Activated CD4-positive, alpha-beta T cell treated with anti-CD3 and anti-CD28 coated beads, Interleukin-2, amount 10 ng/mL, durations not matched to agents 7 days and 5 days (primary cell): ENCODE measurements around the gene SEMA6A. TPM values are rescaled to one million over a fixed set of nuclear protein-coding genes. Genes with fewer than 3 reads are reported as not detected.

Experiments used
- CTCF ChIA-PET: fragments of 350-600 bp; sonication (Branson Sonifier 250); formaldehyde crosslinking; loops from one replicate; lab custom pipeline; 2021; ENCODE audit warnings: antibody characterized with exemption; lab: Charles Lee
- POLR2A ChIA-PET: fragments of 350-600 bp; sonication (Branson Sonifier 250); formaldehyde crosslinking; loops from one replicate; lab custom pipeline; 2021; ENCODE audit warnings: antibody characterized with exemption; lab: Charles Lee
- DNase-seq: peaks from one replicate; pipeline ENCODE4 v3.0.0-alpha.2; 2020
- H3K27ac Mint-ChIP-seq: one replicate; pipeline ENCODE4 v1.8.0; 2021; ENCODE audit warnings: mild to moderate bottlenecking, moderate library complexity, mixed read lengths
- H3K27me3 Mint-ChIP-seq: one replicate; pipeline ENCODE4 v1.8.0; 2021; ENCODE audit warnings: mixed read lengths
- H3K36me3 Mint-ChIP-seq: one replicate; pipeline ENCODE4 v1.8.0; 2021; ENCODE audit warnings: low read depth, mixed read lengths
- H3K4me1 Mint-ChIP-seq: one replicate; pipeline ENCODE4 v1.8.0; 2021; ENCODE audit warnings: mixed read lengths
- H3K4me3 Mint-ChIP-seq: one replicate; pipeline ENCODE4 v1.8.0; 2021; ENCODE audit warnings: mild to moderate bottlenecking, moderate library complexity, mixed read lengths
- H3K9me3 Mint-ChIP-seq: one replicate; pipeline ENCODE4 v1.8.0; 2021; ENCODE audit warnings: mixed read lengths
- total RNA-seq, 2 experiments: library from RNA; stranded (reverse); gene quantifications; one replicate each; pipeline ENCODE4 v1.2.3, GENCODE V29; 2021

SEMA6A gene
- total RNA-seq, 2 experiments from 2014 or later = not detected

- no peak overlapping the region for H3K4me3 Mint-ChIP-seq
- CTCF ChIA-PET = no interaction called here
- DNase-seq = no peak
- no peaks in the 10 kb centered on the region for H3K36me3 Mint-ChIP-seq
- H3K27ac Mint-ChIP-seq = no peak overlapping the region
- no peaks in the 10 kb centered on the region for H3K4me1 Mint-ChIP-seq
- H3K27me3 Mint-ChIP-seq = no peaks in the 10 kb centered on the region
- no peaks in the 10 kb centered on the region for H3K9me3 Mint-ChIP-seq
- POLR2A ChIA-PET = no interaction called here
Observed at GRCh38 chr5:116437922-116438578, 136.6 kb downstream of the SEMA6A start.

- H3K9me3 Mint-ChIP-seq = no peaks in the 10 kb centered on the region
- no peak for DNase-seq
- H3K4me1 Mint-ChIP-seq = no peaks in the 10 kb centered on the region
- no peaks in the 10 kb centered on the region for H3K27me3 Mint-ChIP-seq
- POLR2A ChIA-PET = no interaction called here
- CTCF ChIA-PET = no interaction called here
- H3K36me3 Mint-ChIP-seq = no peaks in the 10 kb centered on the region
- no peak overlapping the region for H3K27ac Mint-ChIP-seq
- no peak overlapping the region for H3K4me3 Mint-ChIP-seq
Observed at GRCh38 chr5:116437351-116437705, 137.3 kb downstream of the SEMA6A start.

- DNase-seq = no peak
- Mint-ChIP-seq H3K27ac (no peak overlapping the region), H3K27me3 (no peaks in the 10 kb centered on the region), H3K4me1 (no peaks in the 10 kb centered on the region), H3K36me3 (no peaks in the 10 kb centered on the region), H3K9me3 (no peaks in the 10 kb centered on the region), H3K4me3 (no peak overlapping the region)
- ChIA-PET CTCF (no interaction called here), POLR2A (no interaction called here)
Observed at GRCh38 chr5:116436674-116437350, 137.8 kb downstream of the SEMA6A start.

GRCh38 chr5:116428966-116429365 lies 145.7 kb downstream of the SEMA6A start:
- no peaks in the 10 kb centered on the region for H3K36me3 Mint-ChIP-seq
- CTCF ChIA-PET = no interaction called here
- DNase-seq = no peak
- no peak overlapping the region for H3K4me3 Mint-ChIP-seq
- POLR2A ChIA-PET = no interaction called here
- H3K27ac Mint-ChIP-seq = no peak overlapping the region
- no peaks in the 10 kb centered on the region for H3K9me3 Mint-ChIP-seq
- no peaks in the 10 kb centered on the region for H3K4me1 Mint-ChIP-seq
- H3K27me3 Mint-ChIP-seq = no peaks in the 10 kb centered on the region

GRCh38 chr5:116428413-116428812 lies 146.2 kb downstream of the SEMA6A start:
- no peak for DNase-seq
- no peak overlapping the region for H3K4me3 Mint-ChIP-seq
- no peaks in the 10 kb centered on the region for H3K4me1 Mint-ChIP-seq
- ChIA-PET POLR2A (no interaction called here), CTCF (no interaction called here)
- H3K9me3 Mint-ChIP-seq = no peaks in the 10 kb centered on the region
- H3K27ac Mint-ChIP-seq = no peak overlapping the region
- H3K27me3 Mint-ChIP-seq = no peaks in the 10 kb centered on the region
- H3K36me3 Mint-ChIP-seq = no peaks in the 10 kb centered on the region

- H3K36me3 Mint-ChIP-seq = no peaks in the 10 kb centered on the region
- no peak overlapping the region for H3K27ac Mint-ChIP-seq
- H3K4me1 Mint-ChIP-seq = no peaks in the 10 kb centered on the region
- H3K4me3 Mint-ChIP-seq = no peak overlapping the region
- no peaks in the 10 kb centered on the region for H3K9me3 Mint-ChIP-seq
- no peak for DNase-seq
- ChIA-PET POLR2A (no interaction called here), CTCF (interaction anchor here (1.0 kb wide), 1 partner anchor 52 kb away, joined by 3 read pairs; no protein-coding TSS in a partner anchor)
- no peaks in the 10 kb centered on the region for H3K27me3 Mint-ChIP-seq
Observed at GRCh38 chr5:116424951-116425350, 149.7 kb downstream of the SEMA6A start.

GRCh38 chr5:116424258-116424615 lies 150.4 kb downstream of the SEMA6A start:
- no peaks in the 10 kb centered on the region for H3K9me3 Mint-ChIP-seq
- H3K27ac Mint-ChIP-seq = no peak overlapping the region
- H3K36me3 Mint-ChIP-seq = no peaks in the 10 kb centered on the region
- no peak for DNase-seq
- POLR2A ChIA-PET = no interaction called here
- H3K27me3 Mint-ChIP-seq = no peaks in the 10 kb centered on the region
- H3K4me1 Mint-ChIP-seq = no peaks in the 10 kb centered on the region
- CTCF ChIA-PET = no interaction called here
- H3K4me3 Mint-ChIP-seq = no peak overlapping the region

GRCh38 chr5:116423587-116424257 lies 150.9 kb downstream of the SEMA6A start:
- H3K9me3 Mint-ChIP-seq = no peaks in the 10 kb centered on the region
- CTCF ChIA-PET = interaction anchor here (0.8 kb wide), 1 partner anchor 64 kb away, joined by 3 read pairs; no protein-coding TSS in a partner anchor
- no peak for DNase-seq
- H3K4me3 Mint-ChIP-seq = no peak overlapping the region
- no peak overlapping the region for H3K27ac Mint-ChIP-seq
- no peaks in the 10 kb centered on the region for H3K36me3 Mint-ChIP-seq
- no peaks in the 10 kb centered on the region for H3K4me1 Mint-ChIP-seq
- POLR2A ChIA-PET = no interaction called here
- H3K27me3 Mint-ChIP-seq = no peaks in the 10 kb centered on the region

GRCh38 chr5:116423141-116423540 lies 151.5 kb downstream of the SEMA6A start:
- no peak for DNase-seq
- ChIA-PET POLR2A (no interaction called here), CTCF (interaction anchor here (0.8 kb wide), 1 partner anchor 64 kb away, joined by 3 read pairs; no protein-coding TSS in a partner anchor)
- H3K9me3 Mint-ChIP-seq = no peaks in the 10 kb centered on the region
- H3K36me3 Mint-ChIP-seq = no peaks in the 10 kb centered on the region
- no peaks in the 10 kb centered on the region for H3K27me3 Mint-ChIP-seq
- H3K4me1 Mint-ChIP-seq = no peaks in the 10 kb centered on the region
- H3K4me3 Mint-ChIP-seq = no peak overlapping the region
- H3K27ac Mint-ChIP-seq = no peak overlapping the region

- H3K27ac Mint-ChIP-seq = no peak overlapping the region
- POLR2A ChIA-PET = no interaction called here
- peaks cover 2% of the 10 kb centered on the region for H3K36me3 Mint-ChIP-seq
Observed at GRCh38 chr5:116421080-116421629, 153.5 kb downstream of the SEMA6A start.

GRCh38 chr5:116420540-116420939 lies 154.1 kb downstream of the SEMA6A start:
- no peak for DNase-seq
- H3K36me3 Mint-ChIP-seq = peaks cover 2% of the 10 kb centered on the region
- no peaks in the 10 kb centered on the region for H3K9me3 Mint-ChIP-seq
- CTCF ChIA-PET = no interaction called here
- no peak overlapping the region for H3K4me3 Mint-ChIP-seq
- no peaks in the 10 kb centered on the region for H3K27me3 Mint-ChIP-seq
- H3K27ac Mint-ChIP-seq = no peak overlapping the region
- no peaks in the 10 kb centered on the region for H3K4me1 Mint-ChIP-seq
- POLR2A ChIA-PET = no interaction called here

More at GRCh38 chr5:116421080-116421629, 153.5 kb downstream of the SEMA6A start:
- CTCF ChIA-PET = no interaction called here
- no peaks in the 10 kb centered on the region for H3K27me3 Mint-ChIP-seq
- H3K4me1 Mint-ChIP-seq = no peaks in the 10 kb centered on the region
- H3K9me3 Mint-ChIP-seq = no peaks in the 10 kb centered on the region
- no peak overlapping the region for H3K4me3 Mint-ChIP-seq
- DNase-seq = no peak

GRCh38 chr5:116419258-116419657 lies 155.4 kb downstream of the SEMA6A start:
- ChIA-PET CTCF (interaction anchor here (0.5 kb wide), 1 partner anchor 24 kb away, joined by 3 read pairs; no protein-coding TSS in a partner anchor), POLR2A (no interaction called here)
- Mint-ChIP-seq H3K27me3 (no peaks in the 10 kb centered on the region), H3K9me3 (no peaks in the 10 kb centered on the region), H3K36me3 (peaks cover 2% of the 10 kb centered on the region), H3K27ac (no peak overlapping the region), H3K4me3 (no peak overlapping the region), H3K4me1 (no peaks in the 10 kb centered on the region)
- DNase-seq = no peak

GRCh38 chr5:116418774-116419173 lies 155.8 kb downstream of the SEMA6A start:
- Mint-ChIP-seq H3K4me1 (no peaks in the 10 kb centered on the region), H3K27me3 (no peaks in the 10 kb centered on the region), H3K36me3 (peaks cover 2% of the 10 kb centered on the region), H3K27ac (no peak overlapping the region), H3K9me3 (no peaks in the 10 kb centered on the region), H3K4me3 (no peak overlapping the region)
- ChIA-PET CTCF (interaction anchor here (0.5 kb wide), 1 partner anchor 10 kb away, joined by 3 read pairs; no protein-coding TSS in a partner anchor), POLR2A (no interaction called here)
- no peak for DNase-seq
